Left kidney (tissue), 2 donors: ENCODE data around the gene PLCXD3. TPM values are rescaled to one million over a fixed set of nuclear protein-coding genes. Genes with fewer than 3 reads are reported as not detected.
A peak's percentile ranks its signal among the peaks of the same experiment; 100 is the strongest.

Source experiments
- DNase-seq: peaks from one replicate; pipeline ENCODE4 v3.0.0-alpha.2; 2013
- polyA plus RNA-seq: library from polyadenylated mRNA; unstranded; fragments of 120-200 nt; gene quantifications from one replicate; pipeline ENCODE4 v1.2.1, GENCODE V29; 2013; ENCODE audit not compliant: insufficient read length

The PLCXD3 gene
- polyA plus RNA-seq, 1 donor, result 0.52 TPM

DNA sequence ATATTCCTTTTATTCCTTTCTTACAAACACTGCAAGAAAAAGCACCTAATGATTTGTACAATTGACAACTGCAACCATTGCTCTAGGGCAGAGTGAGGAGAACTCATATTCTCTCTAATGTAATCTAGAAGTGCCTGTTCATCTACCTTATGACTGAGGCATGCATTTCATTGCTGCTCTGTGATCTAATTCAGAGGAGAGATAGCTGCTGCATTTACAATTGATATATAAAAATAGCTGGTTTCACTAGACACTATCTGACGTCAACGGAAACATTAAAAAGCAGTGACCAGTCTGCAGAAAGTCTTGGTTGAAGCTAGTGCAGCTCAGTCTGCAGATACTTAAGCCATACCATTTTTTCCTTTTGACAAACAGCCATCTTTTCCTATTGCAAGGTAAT lies 224.2 kb downstream of the PLCXD3 start:
- no peak for DNase-seq

DNA sequence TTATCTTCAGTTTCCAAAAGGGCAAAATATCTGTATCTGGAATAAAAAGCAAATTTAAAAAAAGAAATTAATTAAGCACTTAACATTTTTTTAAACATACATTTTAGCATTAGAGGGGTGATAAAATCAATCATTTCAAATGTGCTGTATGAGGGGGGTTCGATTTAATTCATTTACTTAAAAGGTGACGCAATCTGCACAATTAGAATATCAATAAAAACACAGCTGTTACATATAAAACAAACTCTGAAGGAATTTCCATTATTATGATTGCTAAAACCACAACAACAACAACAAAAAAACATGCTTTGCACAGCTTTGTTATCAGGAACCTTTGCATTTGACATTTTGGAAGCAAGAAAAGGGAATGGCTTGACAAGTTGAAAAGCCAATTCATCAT lies 225.5 kb downstream of the PLCXD3 start:
- DNase-seq, result no peak

DNA sequence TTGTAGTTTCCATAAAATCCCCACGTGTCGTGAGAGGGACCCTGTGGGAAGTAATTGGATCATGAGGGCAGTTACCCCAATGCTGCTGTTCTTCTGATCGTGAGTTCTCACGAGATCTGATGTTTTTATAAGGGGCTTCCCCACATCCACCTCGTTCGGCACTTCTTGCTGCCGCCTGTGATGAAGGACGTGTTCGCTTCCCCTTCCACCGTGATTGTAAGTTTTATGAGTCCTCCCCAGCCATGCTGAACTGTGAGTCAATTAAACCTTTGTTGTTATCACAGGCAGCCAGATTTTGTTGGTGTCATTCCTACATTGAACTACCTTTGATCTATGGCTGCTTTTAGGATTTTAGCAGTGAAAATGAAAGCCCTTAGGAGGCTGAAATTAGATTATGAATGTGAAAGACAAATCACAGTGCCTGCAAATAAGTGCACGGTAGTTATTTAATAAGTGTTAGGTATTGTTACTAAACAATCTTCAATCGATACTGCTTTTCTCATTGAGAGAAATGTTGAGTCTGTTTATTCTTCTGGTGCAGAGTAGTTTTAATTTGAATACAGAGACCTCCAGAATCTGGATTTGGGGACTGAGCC lies 229.1 kb downstream of the PLCXD3 start:
- no peak for DNase-seq

DNA sequence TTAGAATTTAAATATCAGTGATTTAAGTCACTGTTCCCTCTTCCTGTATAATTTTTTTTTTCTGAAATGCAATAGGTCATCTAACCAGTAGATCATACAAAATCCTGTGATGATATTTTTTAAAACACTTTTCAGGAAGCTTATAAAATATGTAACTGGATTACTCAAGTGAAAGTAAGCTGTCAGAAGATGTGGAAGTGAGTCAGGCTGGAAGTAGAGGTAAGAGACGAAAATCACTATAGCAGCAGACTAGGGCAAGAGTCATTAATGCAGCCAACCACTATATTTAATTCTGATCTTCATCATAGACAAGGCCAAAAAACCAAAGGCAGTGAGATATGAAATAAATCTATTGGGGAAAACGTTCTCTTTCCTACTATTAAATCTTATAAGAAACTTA lies 231.4 kb downstream of the PLCXD3 start:
- DNase-seq, result no peak

DNA sequence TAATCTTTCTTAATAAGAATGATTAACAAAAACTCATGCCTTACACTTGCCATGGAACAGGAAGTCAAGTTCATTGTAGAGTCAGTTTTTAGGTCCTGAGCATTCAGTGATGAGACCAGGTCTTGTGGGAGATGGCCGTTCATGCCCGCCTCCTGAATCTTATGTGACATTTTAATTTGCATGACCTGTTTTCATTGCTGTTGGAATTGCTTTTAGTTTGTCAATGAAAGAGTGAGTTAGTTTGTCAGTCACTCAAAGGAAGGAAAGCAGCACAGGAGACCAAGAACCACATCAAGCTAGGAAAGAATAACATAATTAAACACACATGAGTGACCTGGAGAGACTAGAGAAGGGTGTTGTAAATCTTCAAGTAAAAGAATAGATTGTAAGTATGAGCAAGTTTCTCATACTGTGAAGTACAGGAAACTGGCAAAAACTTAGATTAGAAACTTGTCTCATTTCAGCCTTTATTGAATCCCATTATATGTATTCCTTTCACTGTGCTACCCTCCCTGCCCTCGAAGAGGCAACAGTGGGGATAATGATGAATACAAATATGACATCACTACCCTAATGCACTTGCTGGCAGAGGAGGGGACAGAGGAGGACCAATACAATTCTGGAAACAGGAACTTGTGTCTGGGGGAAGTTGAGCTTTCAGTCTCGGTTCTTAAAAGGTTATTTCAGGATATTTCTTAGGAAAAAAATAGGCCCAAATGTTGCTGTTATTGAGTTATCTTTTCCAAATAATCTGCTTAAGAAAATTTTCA lies 232.7 kb downstream of the PLCXD3 start:
- DNase-seq, result peak; percentile 30

DNA sequence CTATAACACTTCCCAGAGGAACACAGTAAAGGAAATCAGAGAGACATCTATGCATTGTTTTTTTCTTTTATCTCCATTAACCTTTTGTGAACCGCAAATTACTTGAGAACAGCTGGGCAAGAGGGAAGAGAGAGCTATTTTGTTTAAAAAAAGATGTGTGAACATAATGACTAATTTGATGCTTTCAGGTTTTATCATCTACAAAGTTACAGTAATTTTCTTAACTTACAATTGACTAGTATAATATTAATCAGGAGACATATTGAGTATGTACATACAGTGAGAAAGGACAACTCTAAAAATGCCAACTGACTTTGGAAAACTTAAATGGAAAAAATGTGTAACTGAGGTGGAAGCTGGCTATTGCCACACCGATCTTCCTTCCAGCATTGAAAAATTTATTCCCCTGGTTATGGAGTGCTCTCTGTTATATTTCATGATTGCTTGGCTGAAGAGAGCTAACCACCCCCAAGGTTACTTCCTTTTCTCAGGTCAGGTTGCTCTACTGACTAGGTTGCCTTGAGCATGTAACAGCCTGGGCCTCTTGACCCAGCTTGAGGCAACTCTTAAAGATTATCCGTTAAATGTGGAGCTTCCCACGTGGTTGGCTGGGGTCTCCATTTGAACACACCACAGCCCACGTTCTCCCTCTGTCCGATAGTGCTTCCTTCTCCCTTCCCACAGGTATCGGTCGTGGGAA lies 234.4 kb downstream of the PLCXD3 start:
- no peak for DNase-seq

DNA sequence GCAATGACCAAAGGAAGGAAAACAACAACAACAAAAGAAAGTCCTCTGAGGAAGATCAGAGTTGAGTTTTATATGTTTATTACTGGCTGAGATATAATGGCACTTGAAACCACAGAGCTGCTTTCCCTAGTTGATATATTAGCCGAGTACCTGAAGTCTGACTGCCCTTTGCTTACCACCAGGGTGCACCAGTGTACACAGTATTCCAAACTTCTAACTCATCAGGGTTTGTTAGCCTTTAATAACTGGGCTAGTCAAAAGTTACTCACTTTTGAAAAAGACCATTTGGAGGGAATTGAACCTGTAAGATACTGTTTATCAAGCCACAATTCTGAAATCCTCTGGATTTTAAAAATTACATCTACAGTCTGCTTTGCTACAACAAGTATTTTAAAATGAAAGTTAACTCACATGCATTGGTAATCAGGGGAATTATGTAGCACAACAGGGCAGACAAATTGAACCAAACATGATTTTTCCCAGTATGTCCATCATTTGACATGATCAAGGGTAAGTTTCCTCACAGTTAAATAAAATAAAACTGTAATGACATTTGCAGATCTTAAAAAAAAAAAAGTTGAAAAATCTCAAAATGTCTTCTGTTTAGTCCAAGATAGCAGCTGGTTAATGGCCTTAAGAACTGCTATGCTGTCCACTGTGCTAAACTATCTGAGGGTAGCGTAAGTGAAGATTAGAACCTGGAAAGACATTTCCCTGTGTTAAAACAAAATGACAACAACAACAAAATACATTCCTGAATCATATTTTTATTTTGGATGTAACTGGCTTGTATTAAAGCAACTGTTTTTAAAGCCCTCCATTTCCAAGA lies 239.8 kb downstream of the PLCXD3 start:
- DNase-seq, result peak; percentile 50

DNA sequence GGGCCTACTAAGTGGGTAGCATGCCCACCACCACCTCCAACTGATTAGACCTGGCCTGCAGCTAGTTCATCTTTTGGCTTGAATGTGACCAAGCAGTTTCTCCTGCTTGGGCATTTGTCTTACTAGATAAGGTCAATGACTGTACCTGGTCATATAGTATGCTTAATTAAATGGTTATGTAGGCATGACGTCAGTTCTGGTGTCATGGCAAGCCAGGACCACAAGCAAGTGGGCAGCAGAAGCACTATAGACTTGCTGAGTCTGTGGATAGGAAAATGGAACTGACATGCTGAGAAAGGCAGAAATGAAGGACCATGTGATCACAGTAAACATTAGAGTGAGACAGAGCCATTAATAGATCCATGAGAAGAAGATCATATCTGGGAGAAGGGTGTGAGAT lies 241.5 kb downstream of the PLCXD3 start:
- DNase-seq, result no peak

DNA sequence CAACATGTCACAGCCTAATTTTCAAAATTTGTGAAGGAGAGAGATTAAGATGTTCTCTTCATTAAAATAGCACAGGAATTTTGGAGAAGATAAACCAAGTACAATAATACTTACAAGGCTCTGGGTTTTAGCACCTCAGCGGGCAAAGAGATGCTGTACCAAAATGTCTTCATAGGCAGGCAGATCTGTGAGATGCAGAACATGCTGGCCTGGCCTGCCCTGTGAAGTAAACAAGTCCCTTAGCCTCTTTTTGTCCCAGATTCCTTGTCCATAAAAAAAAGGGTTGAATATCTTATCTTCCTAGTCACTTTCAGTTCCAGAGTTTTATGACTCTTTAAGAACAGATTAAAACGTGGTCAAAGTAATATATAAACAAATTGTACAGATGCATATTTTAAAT lies 244.0 kb downstream of the PLCXD3 start:
- DNase-seq, result no peak

DNA sequence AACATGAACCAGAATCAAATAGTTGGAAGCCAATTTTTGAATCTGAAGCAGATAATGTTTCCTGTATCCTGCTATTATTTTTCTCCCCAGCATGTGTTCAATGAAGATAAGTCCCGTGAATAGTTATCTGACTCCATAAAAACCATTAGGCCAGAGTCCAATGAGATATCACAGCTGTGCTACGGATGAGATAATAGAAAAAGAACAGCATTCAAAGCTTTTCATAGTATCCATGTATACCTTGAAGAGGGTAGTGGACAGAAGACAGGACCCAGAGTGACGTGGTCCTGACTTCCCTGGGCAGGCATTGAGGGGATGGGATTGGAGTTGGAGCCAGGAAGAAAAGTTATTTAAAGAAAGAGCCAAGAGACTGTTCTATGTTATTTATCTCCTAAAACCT lies 246.4 kb downstream of the PLCXD3 start:
- DNase-seq, result no peak

DNA sequence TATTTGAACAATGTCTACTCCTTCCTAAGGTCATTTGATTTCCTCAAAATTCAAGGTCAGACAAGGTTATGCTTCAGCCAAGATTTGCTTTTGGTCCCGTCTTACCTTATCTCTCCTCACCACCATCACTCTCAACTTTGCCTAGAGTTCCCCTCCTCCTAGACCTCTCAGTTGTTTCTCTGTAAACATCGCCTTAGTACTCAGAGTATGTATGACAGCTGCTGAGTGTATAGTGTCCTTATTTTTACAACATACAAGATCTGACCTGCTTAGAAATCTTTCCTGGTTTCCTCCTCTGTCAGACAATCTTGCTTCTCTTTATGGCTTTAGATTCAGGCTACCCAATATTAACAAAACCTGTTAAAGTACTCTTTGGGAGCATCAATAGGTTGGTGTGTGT lies 247.1 kb downstream of the PLCXD3 start:
- no peak for DNase-seq
